CD4-positive, alpha-beta T cell (primary cell): ENCODE data around the gene SRPK1. TPM values are rescaled to one million over a fixed set of nuclear protein-coding genes. Genes with fewer than 3 reads are reported as not detected.

Source experiments
- ATAC-seq: fragments of 200-7000 bp; cut with Tn5 transposase; one replicate; pipeline ENCODE4 v1.10.0; 2022; ENCODE audit warnings: mild to moderate bottlenecking; ENCODE audit not compliant: poor library complexity
- CTCF ChIA-PET: fragments of 350-600 bp; sonication (Branson Sonifier 250); formaldehyde crosslinking; loops from one replicate; lab custom pipeline; 2021; ENCODE audit warnings: antibody characterized with exemption, inconsistent platforms; lab: Charles Lee
- POLR2A ChIA-PET: fragments of 350-600 bp; sonication (Branson Sonifier 250); formaldehyde crosslinking; loops from one replicate; lab custom pipeline; 2021; ENCODE audit warnings: antibody characterized with exemption, inconsistent platforms; lab: Charles Lee
- DNase-seq, 14 experiments: peaks; one replicate each; pipeline ENCODE4 v3.0.0-alpha.2; 2013 to 2020; ENCODE audit warnings: mixed read lengths in 2 of 14
- H3K27ac ChIP-seq, 2 donors: one replicate each; pipeline versions ENCODE4 v1.5.1 to v1.7.0; 2013; ENCODE audit warnings: low read length in 2 of 2, low read depth in 1 of 2, mild to moderate bottlenecking in 1 of 2
- H3K27me3 ChIP-seq, 2 experiments: 1 replicate in 1 of 2; 2 replicates in 1 of 2; pipeline versions ENCODE4 v1.6.1 to v1.7.0; 2013; ENCODE audit warnings: low read length in 2 of 2, control low read depth in 1 of 2, mild to moderate bottlenecking in 1 of 2, moderate library complexity in 1 of 2; ENCODE audit not compliant: insufficient read depth in 2 of 2, control insufficient read depth in 1 of 2
- H3K36me3 ChIP-seq: one replicate; pipeline ENCODE4 v1.6.1; 2013; ENCODE audit warnings: low read length, control low read depth; ENCODE audit not compliant: insufficient read depth
- H3K4me1 ChIP-seq: one replicate; pipeline ENCODE4 v1.6.1; 2013; ENCODE audit warnings: low read length, control low read depth; ENCODE audit not compliant: insufficient read depth
- H3K4me3 ChIP-seq: one replicate; pipeline ENCODE4 v1.5.1; 2013; ENCODE audit warnings: mild to moderate bottlenecking, low read length, moderate library complexity
- H3K9me3 ChIP-seq, 2 experiments: 1 replicate in 1 of 2; 2 replicates in 1 of 2; pipeline versions ENCODE4 v1.6.1 to v1.7.0; 2013; ENCODE audit warnings: low read length in 2 of 2, mild to moderate bottlenecking in 2 of 2, control low read depth in 1 of 2, moderate library complexity in 1 of 2; ENCODE audit not compliant: control insufficient read depth in 1 of 2, insufficient read depth in 1 of 2
- H3K27ac Mint-ChIP-seq: one replicate; pipeline ENCODE4 v1.8.0; 2020; ENCODE audit warnings: mixed read lengths
- H3K27me3 Mint-ChIP-seq: one replicate; pipeline ENCODE4 v1.8.0; 2021; ENCODE audit warnings: mixed read lengths
- H3K36me3 Mint-ChIP-seq: one replicate; pipeline ENCODE4 v1.8.0; 2021; ENCODE audit warnings: low read depth, mixed read lengths
- H3K4me1 Mint-ChIP-seq: one replicate; pipeline ENCODE4 v1.8.0; 2021; ENCODE audit warnings: low read depth, mixed read lengths
- H3K4me3 Mint-ChIP-seq: one replicate; pipeline ENCODE4 v1.8.0; 2020; ENCODE audit warnings: mild to moderate bottlenecking, mixed read lengths
- H3K9me3 Mint-ChIP-seq: one replicate; pipeline ENCODE4 v1.8.0; 2020; ENCODE audit warnings: mixed read lengths
- intact Hi-C, 2 experiments: fragments of 100-400 bp; cut with DNase I in 1 of 2; cut with micrococcal nuclease in 1 of 2; formaldehyde crosslinking; loops; one replicate each; pipeline versions ENCODE4 v1.15.1 to v1.9.0; 2023 to 2025; cut with DNase I, micrococcal nuclease
- total RNA-seq, 174 experiments: library from RNA in 2 of 174; stranded (reverse) in 2 of 174; gene quantifications; one replicate each; pipeline ENCODE4 v1.2.3 and lab custom pipeline; 2021 to 2026
- TF ChIP-seq, protein P1 (sequence below): fragments of 200-600 bp; IDR thresholded peaks from one replicate; pipeline ENCODE4 v1.8.0; 2022; ENCODE audit warnings: antibody characterized with exemption, mild to moderate bottlenecking

Gene SRPK1
- total RNA-seq, 2 experiments from 2014 or later = 23.0 to 29.1 TPM

DNA sequence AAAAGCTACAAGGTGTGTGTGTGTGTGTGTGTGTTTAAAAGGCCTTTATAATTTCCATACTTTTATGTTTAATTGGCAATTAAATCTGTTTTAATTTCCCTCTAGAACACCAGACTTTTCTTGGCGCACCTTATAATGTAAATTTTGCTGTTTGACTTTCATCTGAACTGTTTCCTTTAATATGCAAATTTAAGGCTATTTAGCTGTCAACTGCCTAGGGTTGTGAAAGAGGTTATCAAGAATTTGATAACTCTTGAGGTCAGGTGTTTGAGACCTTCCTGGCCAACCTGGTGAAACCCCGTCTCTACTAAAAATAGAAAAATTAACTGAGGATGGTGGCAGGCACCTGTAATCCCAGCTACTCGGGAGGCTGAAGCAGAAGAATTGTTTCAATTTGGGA, 119.8 kb downstream of the SRPK1 start:
- DNase-seq (no peak), ATAC-seq (no peak)
- Mint-ChIP-seq H3K36me3 (no peaks in the 10 kb centered on the region), H3K9me3 (no peaks in the 10 kb centered on the region), H3K27me3 (peaks cover 19% of the 10 kb centered on the region), H3K4me1 (no peaks in the 10 kb centered on the region), H3K4me3 (no peak overlapping the region), H3K27ac (no peak overlapping the region)
- H3K27me3 ChIP-seq = peaks cover 9 to 10% of the 10 kb centered on the region in 2 experiments
- H3K4me1 ChIP-seq = peaks cover 8% of the 10 kb centered on the region
- H3K36me3 ChIP-seq = no peaks in the 10 kb centered on the region
- TF ChIP-seq, protein P1, sequence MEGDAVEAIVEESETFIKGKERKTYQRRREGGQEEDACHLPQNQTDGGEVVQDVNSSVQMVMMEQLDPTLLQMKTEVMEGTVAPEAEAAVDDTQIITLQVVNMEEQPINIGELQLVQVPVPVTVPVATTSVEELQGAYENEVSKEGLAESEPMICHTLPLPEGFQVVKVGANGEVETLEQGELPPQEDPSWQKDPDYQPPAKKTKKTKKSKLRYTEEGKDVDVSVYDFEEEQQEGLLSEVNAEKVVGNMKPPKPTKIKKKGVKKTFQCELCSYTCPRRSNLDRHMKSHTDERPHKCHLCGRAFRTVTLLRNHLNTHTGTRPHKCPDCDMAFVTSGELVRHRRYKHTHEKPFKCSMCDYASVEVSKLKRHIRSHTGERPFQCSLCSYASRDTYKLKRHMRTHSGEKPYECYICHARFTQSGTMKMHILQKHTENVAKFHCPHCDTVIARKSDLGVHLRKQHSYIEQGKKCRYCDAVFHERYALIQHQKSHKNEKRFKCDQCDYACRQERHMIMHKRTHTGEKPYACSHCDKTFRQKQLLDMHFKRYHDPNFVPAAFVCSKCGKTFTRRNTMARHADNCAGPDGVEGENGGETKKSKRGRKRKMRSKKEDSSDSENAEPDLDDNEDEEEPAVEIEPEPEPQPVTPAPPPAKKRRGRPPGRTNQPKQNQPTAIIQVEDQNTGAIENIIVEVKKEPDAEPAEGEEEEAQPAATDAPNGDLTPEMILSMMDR = no peak
- intact Hi-C loops = no loop called here
- ChIA-PET POLR2A (no interaction called here), CTCF (no interaction called here)
- no peak overlapping the region for H3K27ac ChIP-seq
- peaks cover 0 to 10% of the 10 kb centered on the region in 2 experiments for H3K9me3 ChIP-seq
- H3K4me3 ChIP-seq = no peak overlapping the region

DNA sequence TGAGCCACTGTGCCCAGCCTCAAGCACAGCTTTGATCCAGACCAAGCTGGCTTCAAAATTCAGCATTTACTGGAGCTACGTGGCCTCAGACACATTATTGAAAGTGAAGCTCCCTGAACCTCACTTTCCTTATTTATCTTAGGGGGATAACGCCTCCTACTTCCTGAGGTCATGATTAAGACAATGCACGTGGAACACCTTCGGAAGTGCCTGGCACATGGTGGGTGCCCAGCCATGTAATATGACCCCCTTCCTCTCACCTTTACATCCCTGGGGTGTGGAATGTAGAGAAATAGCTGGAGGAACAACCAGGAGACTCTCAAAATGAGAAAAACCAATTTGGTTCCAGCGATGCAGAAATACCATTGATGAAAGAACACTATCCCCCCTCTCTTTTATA, 122.2 kb downstream of the SRPK1 start:
- H3K4me3 Mint-ChIP-seq = no peak overlapping the region
- no peaks in the 10 kb centered on the region for H3K27me3 ChIP-seq
- POLR2A ChIA-PET = no interaction called here
- ATAC-seq = no peak
- no peaks in the 10 kb centered on the region for H3K36me3 ChIP-seq
- TF ChIP-seq, protein P1 = no peak
- H3K27me3 Mint-ChIP-seq = peaks cover 7% of the 10 kb centered on the region
- H3K4me1 Mint-ChIP-seq = no peaks in the 10 kb centered on the region
- peaks cover 0 to 3% of the 10 kb centered on the region in 2 experiments for H3K9me3 ChIP-seq
- H3K9me3 Mint-ChIP-seq = no peaks in the 10 kb centered on the region
- H3K27ac ChIP-seq = no peak overlapping the region
- CTCF ChIA-PET = no interaction called here
- no peaks in the 10 kb centered on the region for H3K36me3 Mint-ChIP-seq
- no peak overlapping the region for H3K4me3 ChIP-seq
- DNase-seq = no peak
- no peaks in the 10 kb centered on the region for H3K4me1 ChIP-seq
- intact Hi-C loops = loop anchor here (1.0 kb wide), 1 partner anchor 11 kb away; no protein-coding TSS in a partner anchor
- no peak overlapping the region for H3K27ac Mint-ChIP-seq

DNA sequence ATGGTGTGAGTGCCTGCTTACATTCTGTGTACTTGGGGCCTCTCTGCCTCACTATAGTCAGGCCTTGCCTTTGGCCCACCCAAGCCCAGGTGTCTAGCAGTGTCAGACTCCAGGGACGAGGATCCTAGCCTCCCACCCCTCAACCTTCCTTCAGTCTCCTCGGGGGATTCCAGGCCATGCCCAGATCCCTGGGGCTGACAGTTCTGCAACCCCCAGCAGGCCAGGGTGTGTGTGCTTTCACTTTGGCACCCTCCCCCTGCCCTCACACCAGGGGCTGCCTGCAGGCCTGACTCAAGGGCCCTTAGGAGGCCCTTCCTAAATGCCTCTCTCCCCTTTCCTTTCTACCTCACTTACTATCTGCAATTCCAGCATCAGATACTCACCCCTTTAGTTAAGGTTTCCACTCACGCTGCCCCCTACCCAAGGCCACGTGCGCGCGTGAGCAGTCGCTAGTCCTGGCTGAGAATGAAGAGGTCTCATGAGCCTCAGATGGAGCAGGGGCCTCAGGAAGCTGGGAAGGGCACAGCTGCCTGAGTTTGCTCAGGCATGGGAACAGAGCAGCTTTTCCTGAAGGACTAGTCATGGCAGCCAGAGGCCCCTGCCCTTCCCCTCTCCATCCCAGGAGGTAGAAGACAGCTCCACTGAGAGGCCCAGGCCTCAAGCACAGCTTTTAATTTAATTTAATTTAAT, 122.9 kb downstream of the SRPK1 start:
- Mint-ChIP-seq H3K27ac (no peak overlapping the region), H3K36me3 (no peaks in the 10 kb centered on the region), H3K27me3 (peaks cover 7% of the 10 kb centered on the region), H3K9me3 (no peaks in the 10 kb centered on the region), H3K4me1 (no peaks in the 10 kb centered on the region), H3K4me3 (no peak overlapping the region)
- Histone ChIP-seq H3K4me3 (no peak overlapping the region), H3K9me3 (peaks cover 0 to 3% of the 10 kb centered on the region in 2 experiments), H3K36me3 (no peaks in the 10 kb centered on the region), H3K4me1 (no peaks in the 10 kb centered on the region), H3K27me3 (no peaks in the 10 kb centered on the region), H3K27ac (no peak overlapping the region)
- ChIA-PET CTCF (no interaction called here), POLR2A (no interaction called here)
- DNase-seq (no peak), ATAC-seq (no peak)
- intact Hi-C loops = loop anchor here (1.0 kb wide), 1 partner anchor 11 kb away; no protein-coding TSS in a partner anchor
- TF ChIP-seq, protein P1 = no peak
